HG03565 (cell line): ENCODE data around the gene ZNF581.
A peak's percentile ranks its signal among the peaks of the same experiment; 100 is the strongest.

Source experiments
- ATAC-seq: cut with Tn5 transposase; IDR thresholded peaks from one replicate; pipeline ENCODE4 v1.9.1; 2021; ENCODE audit warnings: mild to moderate bottlenecking, moderate library complexity; ENCODE audit not compliant: unreplicated experiment

Gene ZNF581

GRCh38 chr19:55661826-55662225 is 18.4 kb downstream of the ZNF581 start:
- ATAC-seq = no peak

- ATAC-seq = no peak
These were observed 20.5 kb downstream of the ZNF581 start for GRCh38 chr19:55663846-55664536.

GRCh38 chr19:55666343-55667005 is 23.0 kb downstream of the ZNF581 start:
- ATAC-seq = no peak

- no peak for ATAC-seq
These were observed 23.5 kb downstream of the ZNF581 start for GRCh38 chr19:55667006-55667381.

GRCh38 chr19:55667511-55667910 is 24.1 kb downstream of the ZNF581 start:
- ATAC-seq = no peak

GRCh38 chr19:55667958-55668357 is 24.5 kb downstream of the ZNF581 start:
- ATAC-seq = no peak

- ATAC-seq = no peak
These were observed 25.3 kb downstream of the ZNF581 start for GRCh38 chr19:55668603-55669348.

GRCh38 chr19:55669418-55670279 is 26.2 kb downstream of the ZNF581 start:
- ATAC-seq = no peak

- no peak for ATAC-seq
These were observed 27.0 kb downstream of the ZNF581 start for GRCh38 chr19:55670280-55671053.

- ATAC-seq = no peak
These were observed 27.6 kb downstream of the ZNF581 start for GRCh38 chr19:55671054-55671378.

- no peak for ATAC-seq
These were observed 29.0 kb downstream of the ZNF581 start for GRCh38 chr19:55672418-55672817.

- ATAC-seq = no peak
These were observed 30.0 kb downstream of the ZNF581 start for GRCh38 chr19:55673465-55673864.

GRCh38 chr19:55673889-55674288 is 30.4 kb downstream of the ZNF581 start:
- ATAC-seq = no peak

GRCh38 chr19:55674459-55674840 is 31.0 kb downstream of the ZNF581 start:
- ATAC-seq = no peak

- peak; percentile 49 for ATAC-seq
These were observed 31.6 kb downstream of the ZNF581 start, which contains the start of gene EPN1 for GRCh38 chr19:55674841-55675660. Gene EPN1 (plus strand): TSS chr19:55675226. CDS start chr19:55678628, 3,402 bp downstream.

- no peak for ATAC-seq
These were observed 32.4 kb downstream of the ZNF581 start for GRCh38 chr19:55675661-55676354.

- no peak for ATAC-seq
These were observed 32.9 kb downstream of the ZNF581 start for GRCh38 chr19:55676383-55676782.

GRCh38 chr19:55676889-55677505 is 33.5 kb downstream of the ZNF581 start:
- no peak for ATAC-seq
